Stomach smooth muscle (tissue), 2 donors: ENCODE results near the gene CASP5.
"Not testable (repeated sequence)": the region's sequence is repeated elsewhere in the genome, so short reads cannot be mapped to it uniquely, and the experiment has no call there.

Experiments
- H3K27ac ChIP-seq: one replicate; pipeline ENCODE4 v1.7.0; 2013; ENCODE audit warnings: mild to moderate bottlenecking, low read length, inconsistent platforms
- H3K27me3 ChIP-seq, 2 donors: one replicate each; pipeline ENCODE4 v1.7.0; 2013; ENCODE audit warnings: low read length in 2 of 2; ENCODE audit not compliant: insufficient read depth in 2 of 2, control insufficient read depth in 1 of 2
- H3K36me3 ChIP-seq, 2 donors: one replicate each; pipeline ENCODE4 v1.7.0; 2013; ENCODE audit warnings: low read length in 2 of 2; ENCODE audit not compliant: control insufficient read depth in 2 of 2, insufficient read depth in 2 of 2
- H3K4me1 ChIP-seq: one replicate; pipeline ENCODE4 v1.7.0; 2013; ENCODE audit warnings: low read length; ENCODE audit not compliant: control insufficient read depth, insufficient read depth
- H3K4me3 ChIP-seq, 2 donors: one replicate each; pipeline ENCODE4 v1.7.0; 2013; ENCODE audit warnings: low read length in 2 of 2
- H3K9ac ChIP-seq, 2 donors: one replicate each; pipeline ENCODE4 v1.7.0; 2013; ENCODE audit warnings: low read length in 2 of 2, mild to moderate bottlenecking in 1 of 2
- H3K9me3 ChIP-seq, 2 donors: one replicate each; pipeline ENCODE4 v1.7.0; 2013; ENCODE audit warnings: low read length in 2 of 2; ENCODE audit not compliant: control insufficient read depth in 2 of 2
- donor health status: healthy.
- donor health status: Pancreatic carcinoma.

The CASP5 gene

GRCh38 chr11:105023003-105023402 is at the start of gene CASP5:
Gene CASP5 (minus strand): TSS chr11:105023168. CDS start chr11:105023136, 32 bp downstream.
- Histone ChIP-seq H3K36me3 (peaks cover 0 to 2% of the 10 kb centered on the region in 2 donors), H3K27ac (no peak within 1 kb of the TSS), H3K4me3 (no peak within 1 kb of the TSS), H3K27me3 (no peaks in the 10 kb centered on the region), H3K9me3 (no peaks in the 10 kb centered on the region), H3K9ac (no peak within 1 kb of the TSS), H3K4me1 (no peaks in the 10 kb centered on the region)

DNA sequence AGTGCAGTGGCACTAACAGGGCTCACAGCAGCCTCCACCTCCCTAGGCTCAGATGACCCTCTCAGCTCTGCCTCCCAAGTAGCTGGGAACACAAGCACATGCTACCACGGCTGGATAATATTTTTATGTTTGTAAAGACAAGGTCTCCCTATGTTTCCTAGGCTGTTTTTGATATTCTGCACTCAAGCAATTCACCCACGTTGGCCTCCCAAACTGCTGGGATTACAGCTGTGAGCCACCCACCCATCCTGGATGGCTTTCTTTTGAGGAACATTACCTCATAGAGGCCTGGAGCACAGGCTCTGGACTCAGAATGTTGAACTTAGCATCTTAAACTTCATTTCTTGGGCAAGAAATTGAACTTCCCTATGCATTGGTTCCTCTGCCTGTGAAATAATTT is 49.1 kb upstream of the CASP5 start:
- H3K9ac ChIP-seq, H3K4me1 ChIP-seq, H3K27ac ChIP-seq, H3K36me3 ChIP-seq, H3K27me3 ChIP-seq, H3K4me3 ChIP-seq, H3K9me3 ChIP-seq: not testable (repeated sequence)

- H3K9ac ChIP-seq = no peak overlapping the region
- H3K4me3 ChIP-seq = no peak overlapping the region
- no peaks in the 10 kb centered on the region for H3K9me3 ChIP-seq
- no peaks in the 10 kb centered on the region for H3K27me3 ChIP-seq
- no peak overlapping the region for H3K27ac ChIP-seq
- H3K36me3 ChIP-seq = no peaks in the 10 kb centered on the region
- no peaks in the 10 kb centered on the region for H3K4me1 ChIP-seq
Observed at GRCh38 chr11:105071089-105071732, 48.2 kb upstream of the CASP5 start.

DNA sequence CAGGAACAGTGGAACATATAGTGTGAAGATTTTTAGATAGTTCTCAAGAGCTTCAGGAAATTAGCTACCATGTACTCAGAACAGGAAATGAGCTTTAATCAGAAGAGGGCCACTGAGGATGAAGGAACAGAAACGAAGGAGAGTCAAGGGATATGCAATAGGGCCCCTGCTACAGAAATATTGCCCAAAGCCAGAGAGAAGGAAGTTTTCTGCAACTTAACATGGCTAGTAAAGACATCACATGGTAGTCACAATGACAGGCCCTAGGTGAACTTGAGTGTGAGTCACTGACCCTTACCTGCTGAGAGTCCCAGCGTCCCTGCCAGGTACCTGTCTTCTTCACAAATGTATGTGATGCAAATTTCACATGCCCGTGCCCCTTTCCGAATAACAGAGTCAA is 47.3 kb upstream of the CASP5 start:
- no peaks in the 10 kb centered on the region for H3K4me1 ChIP-seq
- no peak overlapping the region for H3K4me3 ChIP-seq
- H3K27ac ChIP-seq = no peak overlapping the region
- no peaks in the 10 kb centered on the region for H3K9me3 ChIP-seq
- no peak overlapping the region for H3K9ac ChIP-seq
- H3K27me3 ChIP-seq = no peaks in the 10 kb centered on the region
- H3K36me3 ChIP-seq = no peaks in the 10 kb centered on the region

DNA sequence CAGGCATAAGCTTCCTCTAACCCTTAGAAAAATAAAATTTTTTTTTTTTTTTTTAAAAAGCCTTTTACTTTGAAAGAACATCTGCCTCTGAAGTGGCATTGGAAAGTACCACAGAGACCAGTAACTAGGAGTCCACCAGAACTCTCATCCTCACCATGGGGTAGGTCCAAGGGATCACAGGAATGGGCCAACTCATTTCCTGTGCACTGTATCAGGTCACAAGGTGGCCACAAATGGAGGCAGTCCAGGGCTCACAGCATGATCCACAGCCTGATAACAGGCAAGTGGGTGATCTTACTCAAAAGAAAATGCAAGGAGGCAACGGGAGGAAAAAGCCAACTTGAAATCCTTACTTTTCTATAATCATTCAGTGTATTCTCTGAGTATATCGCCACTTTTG is 46.8 kb upstream of the CASP5 start:
- not testable (repeated sequence) for H3K9me3 ChIP-seq, H3K4me3 ChIP-seq, H3K27me3 ChIP-seq, H3K27ac ChIP-seq, H3K4me1 ChIP-seq, H3K9ac ChIP-seq, H3K36me3 ChIP-seq

DNA sequence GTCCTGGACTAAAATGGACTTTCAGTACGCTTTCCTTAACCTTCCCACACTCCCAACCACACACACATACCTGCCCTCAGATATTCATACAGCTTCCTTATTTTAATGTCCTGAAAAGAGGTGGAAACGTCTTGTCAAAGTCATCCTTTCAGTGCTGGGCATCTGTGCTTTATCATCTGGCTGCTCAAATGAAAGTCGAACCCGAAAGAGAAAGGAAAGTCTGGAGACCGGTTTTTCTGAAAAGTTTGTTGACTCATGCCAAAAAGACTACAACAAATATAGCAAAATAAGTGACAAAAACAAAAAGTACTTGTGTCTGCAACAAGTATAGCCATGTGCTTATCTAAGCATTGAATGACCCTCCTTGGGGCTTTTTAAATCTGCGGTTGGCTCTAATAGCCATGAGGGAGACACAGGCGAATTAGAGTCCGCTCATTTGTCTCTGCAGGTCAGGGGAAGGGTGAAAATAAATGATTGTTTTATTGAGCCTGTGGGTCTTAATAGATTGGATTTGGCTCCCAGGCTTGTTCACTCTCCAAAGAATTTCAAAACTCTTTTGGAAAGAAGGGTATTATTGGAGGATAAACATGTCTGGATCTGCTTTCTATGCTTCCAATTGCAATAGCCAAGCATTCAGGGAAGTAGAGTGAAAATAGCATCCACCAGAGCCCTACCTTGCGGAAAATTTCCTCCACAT is 40.4 kb upstream of the CASP5 start:
- H3K27me3 ChIP-seq = not testable (repeated sequence)

GRCh38 chr11:105057432-105057831 is 34.5 kb upstream of the CASP5 start:
- H3K36me3 ChIP-seq = no peaks in the 10 kb centered on the region
- H3K9ac ChIP-seq = no peak overlapping the region
- no peak overlapping the region for H3K27ac ChIP-seq
- H3K4me1 ChIP-seq = no peaks in the 10 kb centered on the region
- H3K9me3 ChIP-seq = no peaks in the 10 kb centered on the region
- H3K4me3 ChIP-seq = no peak overlapping the region
- no peaks in the 10 kb centered on the region for H3K27me3 ChIP-seq

More for the DNA sequence above, 40.4 kb upstream of the CASP5 start:
- not testable (repeated sequence) for H3K9ac ChIP-seq, H3K4me1 ChIP-seq, H3K4me3 ChIP-seq, H3K36me3 ChIP-seq, H3K27ac ChIP-seq, H3K9me3 ChIP-seq

GRCh38 chr11:105056446-105056845 is 33.5 kb upstream of the CASP5 start:
- Histone ChIP-seq H3K9ac (no peak overlapping the region), H3K9me3 (no peaks in the 10 kb centered on the region), H3K27me3 (no peaks in the 10 kb centered on the region), H3K4me1 (no peaks in the 10 kb centered on the region), H3K27ac (no peak overlapping the region), H3K4me3 (no peak overlapping the region), H3K36me3 (no peaks in the 10 kb centered on the region)

DNA sequence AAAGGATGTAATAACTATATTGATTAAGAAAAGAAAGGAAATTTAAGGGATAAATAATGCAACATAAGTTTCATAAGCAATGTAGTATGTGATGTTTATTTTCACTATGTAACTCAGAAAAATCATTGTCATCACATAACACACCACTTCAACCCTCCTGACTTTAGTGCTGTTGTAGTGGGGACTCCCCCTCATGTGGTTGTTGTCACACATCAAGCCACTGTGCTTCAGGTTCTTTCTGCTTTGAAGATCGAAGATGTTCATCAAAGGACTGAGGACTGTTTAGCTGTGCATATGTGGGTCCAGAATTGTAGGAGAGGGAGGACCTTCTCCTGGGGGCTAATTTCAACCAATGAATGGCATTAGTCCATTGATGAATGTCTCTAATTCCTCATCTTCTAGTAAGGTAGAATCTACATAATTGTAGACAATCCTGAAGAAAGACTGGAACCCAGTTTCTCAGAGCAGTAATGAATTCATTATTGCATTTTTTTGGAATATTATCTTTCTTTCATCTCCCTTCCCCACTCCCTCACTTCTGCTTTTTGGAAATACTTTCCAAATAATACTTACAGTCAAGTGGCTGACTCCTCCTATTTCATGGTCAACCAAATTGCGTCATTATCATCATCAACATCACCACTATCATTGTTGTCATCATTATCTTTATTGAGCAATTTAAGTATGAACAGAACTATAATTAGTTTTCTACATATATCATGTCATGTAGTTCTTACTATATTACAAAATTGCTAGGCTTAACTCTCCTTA is 31.9 kb upstream of the CASP5 start:
- no peak overlapping the region for H3K9ac ChIP-seq
- H3K4me1 ChIP-seq = no peaks in the 10 kb centered on the region
- no peaks in the 10 kb centered on the region for H3K36me3 ChIP-seq
- H3K27me3 ChIP-seq = no peaks in the 10 kb centered on the region
- H3K27ac ChIP-seq = no peak overlapping the region
- no peaks in the 10 kb centered on the region for H3K9me3 ChIP-seq
- no peak overlapping the region for H3K4me3 ChIP-seq

- H3K9ac ChIP-seq = no peak overlapping the region
- no peaks in the 10 kb centered on the region for H3K4me1 ChIP-seq
- no peak overlapping the region for H3K27ac ChIP-seq
- H3K4me3 ChIP-seq = no peak overlapping the region
- no peaks in the 10 kb centered on the region for H3K27me3 ChIP-seq
- no peaks in the 10 kb centered on the region for H3K36me3 ChIP-seq
- no peaks in the 10 kb centered on the region for H3K9me3 ChIP-seq
Observed at GRCh38 chr11:105052487-105052886, 29.5 kb upstream of the CASP5 start.

DNA sequence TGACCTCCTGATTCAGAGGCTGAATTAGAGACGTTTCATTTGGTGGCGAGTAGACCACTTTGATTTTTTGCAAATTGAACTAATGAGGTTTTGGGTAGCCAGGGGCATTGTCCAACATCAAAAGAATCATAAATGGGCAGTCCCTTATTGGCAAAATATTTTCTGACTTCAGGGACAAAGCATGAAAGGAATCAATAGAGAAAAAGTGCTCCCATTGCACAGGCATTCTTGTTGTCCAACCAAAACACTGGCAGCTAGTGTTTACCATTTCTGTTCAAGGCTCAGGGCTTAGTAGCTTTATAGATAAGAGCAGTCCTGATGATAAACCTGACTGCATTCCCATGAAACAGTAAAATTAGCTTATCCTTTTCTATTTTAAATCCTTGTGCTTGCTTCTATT is 28.6 kb upstream of the CASP5 start:
- no peak overlapping the region for H3K4me3 ChIP-seq
- H3K27ac ChIP-seq = no peak overlapping the region
- H3K36me3 ChIP-seq = no peaks in the 10 kb centered on the region
- H3K27me3 ChIP-seq = no peaks in the 10 kb centered on the region
- no peak overlapping the region for H3K9ac ChIP-seq
- peaks cover 6% of the 10 kb centered on the region for H3K4me1 ChIP-seq
- no peaks in the 10 kb centered on the region for H3K9me3 ChIP-seq
